Measurements from ENCODE around the gene C11orf91.

Gene C11orf91

GRCh38 chr11:33700502-33701271, at the start of gene C11orf91:
TSS of gene C11orf91 (minus strand) at chr11:33700826. CDS start at chr11:33700740, 86 bp downstream.
- Mint-ChIP-seq H3K27me3 (ENCODE audit: low read depth, poor library complexity) (peaks cover 10% of the 10 kb centered on the region), H3K4me1 (peaks cover 28% of the 10 kb centered on the region), H3K9me3 (no peaks in the 10 kb centered on the region), H3K36me3 (ENCODE audit: low read depth) (no peaks in the 10 kb centered on the region), H3K4me3 (peak within 1 kb of the TSS; percentile 81), H3K27ac (peak within 1 kb of the TSS; percentile 62)
- peak; percentile 100 for DNase-seq
- TF ChIP-seq CTCF (IDR thresholded peaks at IDR 0.05): no peak

GRCh38 chr11:33747979-33748378, 47.4 kb upstream of the C11orf91 start:
- peaks cover 18% of the 10 kb centered on the region for H3K4me1 Mint-ChIP-seq
- H3K9me3 Mint-ChIP-seq: no peaks in the 10 kb centered on the region
- no peak overlapping the region for H3K27ac Mint-ChIP-seq
- H3K4me3 Mint-ChIP-seq: no peak overlapping the region
- no peak for DNase-seq
- TF ChIP-seq CTCF (IDR thresholded peaks at IDR 0.05): no peak
- no peaks in the 10 kb centered on the region for H3K27me3 Mint-ChIP-seq (ENCODE audit: low read depth, poor library complexity)
- peaks cover 20% of the 10 kb centered on the region for H3K36me3 Mint-ChIP-seq (ENCODE audit: low read depth)

DNA sequence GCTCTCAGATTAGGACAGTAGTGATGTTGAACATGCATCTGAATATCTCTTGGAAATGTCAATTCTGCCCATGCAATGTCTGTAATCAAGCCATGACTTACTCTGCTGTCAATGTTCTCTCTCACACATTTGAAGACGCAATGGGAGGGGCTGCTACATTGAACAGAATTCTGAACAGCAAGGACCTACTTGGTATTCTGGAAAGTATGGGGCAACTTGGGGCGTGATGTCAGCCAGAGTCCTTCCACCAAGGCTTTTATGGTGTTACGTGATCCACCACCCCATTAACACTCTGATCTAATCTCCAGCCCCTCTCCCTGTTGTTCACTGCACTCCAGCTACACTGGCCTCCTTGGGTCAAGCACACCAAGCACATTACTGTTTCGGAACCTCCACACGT, 42.7 kb upstream of the C11orf91 start:
- no peak for TF ChIP-seq CTCF (IDR thresholded peaks at IDR 0.05)
- H3K9me3 Mint-ChIP-seq: peaks cover 8% of the 10 kb centered on the region

GRCh38 chr11:33742249-33742851, 41.7 kb upstream of the C11orf91 start:
- Mint-ChIP-seq H3K9me3 (peaks cover 8% of the 10 kb centered on the region), H3K4me3 (no peak overlapping the region), H3K27ac (no peak overlapping the region), H3K36me3 (ENCODE audit: low read depth) (peaks cover 16% of the 10 kb centered on the region), H3K4me1 (peaks cover 24% of the 10 kb centered on the region), H3K27me3 (ENCODE audit: low read depth, poor library complexity) (no peaks in the 10 kb centered on the region)
- no peak for DNase-seq
- TF ChIP-seq CTCF (IDR thresholded peaks at IDR 0.05): no peak

More for the DNA sequence above, 42.7 kb upstream of the C11orf91 start:
- no peak overlapping the region for H3K4me3 Mint-ChIP-seq
- no peaks in the 10 kb centered on the region for H3K27me3 Mint-ChIP-seq (ENCODE audit: low read depth, poor library complexity)
- peaks cover 16% of the 10 kb centered on the region for H3K36me3 Mint-ChIP-seq (ENCODE audit: low read depth)
- peak overlapping the region; percentile 9 for H3K27ac Mint-ChIP-seq
- no peak for DNase-seq
- H3K4me1 Mint-ChIP-seq: peaks cover 18% of the 10 kb centered on the region

- no peak for TF ChIP-seq CTCF (IDR thresholded peaks at IDR 0.05)
- H3K4me3 Mint-ChIP-seq: no peak overlapping the region
- peaks cover 8% of the 10 kb centered on the region for H3K9me3 Mint-ChIP-seq
- peaks cover 2% of the 10 kb centered on the region for H3K27me3 Mint-ChIP-seq (ENCODE audit: low read depth, poor library complexity)
- DNase-seq: no peak
- peaks cover 29% of the 10 kb centered on the region for H3K4me1 Mint-ChIP-seq
- peaks cover 11% of the 10 kb centered on the region for H3K36me3 Mint-ChIP-seq (ENCODE audit: low read depth)
- no peak overlapping the region for H3K27ac Mint-ChIP-seq
Measured at GRCh38 chr11:33741806-33742205, 41.2 kb upstream of the C11orf91 start.

Measured in nephron progenitor cell (in vitro differentiated cells).